CD4-positive, alpha-beta T cell treated with Interferon gamma for 1 hour (primary cell): ENCODE results near the gene CRTAC1.

Source experiments
- DNase-seq: peaks from one replicate; pipeline ENCODE4 v3.0.0-alpha.2; 2020

The CRTAC1 gene

DNA sequence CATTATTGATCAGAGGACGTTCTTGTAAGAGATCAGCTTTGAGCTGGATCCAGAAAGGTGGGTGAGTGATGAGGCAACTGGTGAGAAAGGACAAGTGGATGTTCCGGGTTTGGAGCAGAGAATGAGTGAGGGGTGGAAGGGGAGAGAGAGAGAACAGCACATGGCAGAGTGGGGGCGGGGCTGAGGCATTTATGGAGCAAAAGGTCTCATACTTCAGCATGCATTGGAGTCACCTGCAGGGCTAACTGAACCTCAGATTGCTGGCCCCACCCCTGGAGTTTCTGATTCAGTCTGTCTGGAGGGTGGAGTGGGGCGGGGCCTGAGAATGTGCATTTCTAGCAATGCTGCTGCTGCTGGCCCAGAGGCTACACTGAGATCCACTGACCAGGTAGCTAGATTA, 109.6 kb downstream of the CRTAC1 start:
- DNase-seq, result no peak

DNA sequence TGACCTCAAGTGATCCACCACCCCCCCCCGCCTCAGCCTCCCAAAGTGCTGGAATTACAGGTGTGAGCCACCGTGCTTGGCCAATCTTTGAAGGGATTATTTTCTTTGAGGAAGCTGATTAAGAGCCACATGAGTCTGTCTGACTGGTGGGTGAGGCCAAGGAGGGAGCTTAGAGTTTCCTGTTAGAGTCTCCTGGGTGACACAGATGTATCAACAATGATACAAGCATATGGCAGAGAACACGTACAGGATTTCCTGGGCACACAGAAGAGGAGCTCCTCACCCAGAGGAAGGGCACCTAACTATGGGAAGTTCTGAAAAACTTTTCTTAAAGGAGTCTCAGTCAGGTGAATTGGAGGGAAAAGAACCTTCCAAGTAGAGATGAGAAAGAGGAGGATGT, 111.4 kb downstream of the CRTAC1 start:
- DNase-seq, result no peak

DNA sequence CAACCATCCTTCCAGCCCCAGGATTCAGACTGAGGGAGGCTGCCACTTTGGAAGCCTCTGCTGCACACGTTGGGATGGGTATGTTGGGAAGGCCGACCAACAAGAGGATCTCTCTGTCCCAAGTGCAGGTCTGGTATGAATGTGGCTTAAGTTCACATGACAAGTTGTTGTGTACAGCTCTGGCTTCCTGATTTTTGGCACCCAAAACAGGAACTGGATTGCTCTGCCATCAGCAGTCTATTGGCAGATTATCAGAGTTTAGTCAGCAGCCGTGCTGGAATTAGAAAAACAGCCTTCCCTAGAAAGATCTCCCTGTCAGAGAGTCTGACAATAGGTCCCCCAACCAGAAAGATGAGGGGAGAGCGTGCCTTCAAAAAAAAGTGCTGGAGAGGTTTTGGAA, 113.8 kb downstream of the CRTAC1 start:
- no peak for DNase-seq

DNA sequence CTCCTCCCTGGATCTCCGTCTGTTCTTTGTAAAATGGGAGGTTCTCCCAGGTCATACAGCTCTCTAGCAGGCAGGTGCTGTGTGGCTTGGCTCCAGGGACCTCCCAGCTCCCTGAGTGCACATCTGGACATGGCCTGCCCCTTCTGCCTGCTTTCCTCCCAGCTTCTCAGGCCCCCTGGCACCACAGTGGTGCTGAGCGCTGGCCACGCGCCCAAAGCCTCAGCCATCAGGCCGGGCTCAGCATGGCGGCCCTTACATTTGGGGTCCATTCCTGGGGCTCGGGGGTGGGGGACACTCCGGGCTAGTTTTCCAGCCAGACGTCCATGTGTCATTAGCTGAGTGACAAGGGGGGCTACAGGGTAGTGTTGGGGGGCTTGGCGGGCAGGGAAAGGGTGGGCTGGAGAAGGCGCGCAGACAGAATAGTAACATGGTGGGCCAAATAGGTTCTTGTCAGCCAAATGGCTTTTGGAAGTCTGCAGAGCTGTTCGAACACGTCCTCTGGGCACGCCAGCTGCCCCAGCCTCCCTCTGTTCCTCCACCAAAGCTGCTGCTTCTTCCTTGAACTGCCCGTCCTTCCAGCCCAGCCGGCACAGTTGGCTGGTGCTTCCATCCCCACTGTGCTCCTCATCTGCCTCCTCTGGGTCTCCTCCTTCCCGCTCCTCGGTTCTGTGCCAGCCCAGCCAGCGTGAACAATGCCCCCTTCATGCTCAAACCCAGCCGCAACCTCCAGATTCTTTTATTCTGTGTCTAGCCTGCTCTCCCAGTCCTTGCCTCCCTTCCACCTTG, 114.9 kb downstream of the CRTAC1 start:
- no peak for DNase-seq

DNA sequence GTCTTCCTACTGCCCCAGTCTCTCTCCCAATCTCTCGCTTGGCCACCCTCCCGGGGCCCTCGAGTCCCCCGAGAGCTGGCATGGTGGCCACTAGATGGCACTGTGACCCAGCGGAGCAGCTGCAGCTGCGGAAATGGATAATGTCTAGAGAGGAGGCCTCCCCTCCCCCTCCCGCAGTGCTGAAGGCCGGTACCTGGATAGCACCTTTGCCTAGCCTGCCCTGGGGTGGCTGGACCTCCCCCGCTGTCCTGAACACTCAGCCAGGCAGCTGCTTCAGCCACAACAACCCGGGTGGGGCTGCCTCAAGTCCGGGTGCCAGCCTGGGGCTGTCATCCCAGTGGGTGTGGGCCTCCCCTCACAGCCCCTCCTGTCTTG, 115.6 kb downstream of the CRTAC1 start:
- DNase-seq, result peak; percentile 59

DNA sequence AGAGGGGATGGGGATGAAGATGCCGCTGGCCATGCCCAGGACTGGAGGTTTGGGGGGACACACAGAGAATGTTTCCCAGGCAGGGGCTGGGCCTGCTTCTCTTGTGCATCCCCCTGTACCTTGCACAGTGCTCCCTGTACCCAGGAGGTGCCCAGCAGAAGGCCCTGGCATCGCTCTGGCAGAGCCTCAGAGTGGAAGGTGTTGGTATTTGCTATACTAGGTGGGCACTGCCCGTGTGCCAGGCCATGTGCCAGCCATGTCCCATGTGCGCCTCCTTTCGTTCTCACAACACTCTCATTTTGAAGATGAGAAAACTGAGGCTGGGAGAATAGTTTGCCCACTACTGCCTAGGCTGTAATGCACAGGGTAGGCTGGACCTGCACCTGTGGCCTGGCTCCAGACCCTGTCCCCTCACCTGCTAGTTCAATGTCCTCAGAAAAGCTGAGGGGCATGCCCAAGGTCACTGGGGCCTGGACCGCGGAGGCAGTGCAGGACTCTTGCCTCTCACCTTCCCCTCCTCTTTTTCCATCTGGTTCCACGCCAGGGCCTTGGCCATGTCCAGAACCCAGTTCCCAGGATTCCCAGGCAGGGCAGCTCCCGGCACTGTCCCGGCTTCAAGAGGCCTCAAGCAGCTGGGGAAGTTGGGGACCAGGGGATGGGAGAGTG, 116.1 kb downstream of the CRTAC1 start:
- DNase-seq, result no peak

DNA sequence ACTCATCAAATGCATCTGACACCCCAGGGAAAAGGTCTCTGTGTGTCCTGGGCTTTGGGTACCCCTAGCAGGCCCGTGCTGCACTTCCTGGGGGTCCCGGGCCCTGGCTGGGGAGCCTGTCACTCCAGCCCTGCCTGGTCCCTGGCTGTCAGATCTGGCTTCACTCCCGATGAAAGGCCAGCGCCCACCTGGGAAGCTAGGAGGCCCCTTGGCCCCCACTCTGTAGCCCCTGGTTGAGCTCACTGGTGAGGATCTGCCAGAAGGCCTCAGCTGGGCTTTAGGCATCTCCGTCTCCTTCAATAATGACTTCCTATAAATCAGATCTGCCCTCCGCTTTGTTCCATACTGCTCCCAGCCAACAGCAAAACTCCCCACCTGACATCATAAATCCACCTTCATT, 116.8 kb downstream of the CRTAC1 start:
- no peak for DNase-seq

DNA sequence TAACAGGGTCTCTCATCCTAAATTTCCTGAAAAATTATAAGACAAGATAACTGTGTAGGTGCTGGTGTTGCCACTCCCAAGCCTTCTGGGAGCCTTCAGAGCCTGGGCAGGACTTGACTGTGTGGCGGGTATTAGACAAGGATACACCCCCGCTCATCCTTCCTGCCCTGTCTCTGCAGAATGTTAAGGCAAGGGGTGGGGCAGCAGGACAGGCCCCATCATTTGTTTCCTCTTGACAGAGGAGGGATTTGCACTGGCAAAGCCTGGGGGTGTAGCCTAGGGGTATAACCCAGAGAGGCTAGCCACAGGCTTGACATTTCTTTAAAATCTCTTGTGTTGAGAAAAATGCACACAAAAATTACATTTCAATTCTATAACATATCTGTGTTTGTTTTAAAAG, 117.2 kb downstream of the CRTAC1 start:
- no peak for DNase-seq

DNA sequence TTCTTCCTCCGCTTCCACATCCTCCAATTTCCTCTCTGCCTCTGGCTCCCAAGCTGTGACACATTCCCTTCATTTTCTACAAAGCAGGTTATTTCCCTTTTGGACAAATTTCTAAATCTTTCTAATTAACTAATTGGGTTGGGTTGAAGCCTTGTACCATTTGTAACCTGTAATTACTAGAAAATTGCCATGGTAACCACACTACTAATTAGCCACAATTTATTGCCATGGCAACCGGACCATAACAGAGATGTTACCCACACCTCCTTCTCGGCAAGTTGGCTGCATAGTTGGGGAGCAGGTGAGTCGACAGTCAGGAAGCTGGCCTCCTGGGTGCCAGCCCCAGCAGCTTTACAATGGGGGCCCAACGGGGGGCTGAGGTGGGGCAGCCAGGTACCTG, 119.2 kb downstream of the CRTAC1 start:
- no peak for DNase-seq

DNA sequence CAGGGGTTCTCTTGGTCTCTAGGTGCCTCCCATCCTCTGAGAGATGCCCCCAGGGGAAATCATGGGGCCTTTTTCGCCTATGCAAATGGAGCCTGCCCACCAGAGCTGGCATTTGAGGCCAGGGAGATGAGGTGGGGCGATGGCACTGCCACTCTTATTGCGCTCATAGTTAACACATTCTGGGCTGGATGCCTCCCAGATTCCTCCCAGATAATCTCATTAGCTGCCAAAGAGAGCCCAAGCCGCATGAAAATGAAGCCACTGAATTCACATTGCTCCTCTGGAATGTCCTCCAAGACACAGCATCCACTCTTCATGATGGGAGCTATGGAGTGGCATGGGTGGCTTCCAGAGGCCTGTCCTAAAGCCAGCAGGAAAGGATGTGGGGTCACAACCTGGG, 119.8 kb downstream of the CRTAC1 start:
- no peak for DNase-seq

DNA sequence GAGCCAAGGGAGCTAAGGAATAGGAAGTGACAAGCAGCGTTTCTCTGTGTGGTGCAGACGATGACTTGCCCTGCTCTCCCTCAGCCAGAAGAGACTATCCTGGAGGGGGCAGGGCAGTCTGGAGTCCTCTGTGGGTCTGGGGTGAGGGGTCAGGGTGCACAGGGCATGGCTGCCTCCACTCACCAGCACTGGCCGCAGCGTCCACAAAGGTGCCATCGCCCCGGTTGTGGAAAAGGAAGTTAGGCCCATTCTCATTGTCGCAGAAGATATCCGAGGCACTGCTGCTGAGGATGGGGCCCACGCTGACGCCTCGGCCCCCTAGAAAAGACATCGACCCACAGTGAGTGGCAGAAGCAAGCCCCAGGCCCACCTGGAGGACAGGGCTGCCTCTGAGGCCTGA, 122.6 kb downstream of the CRTAC1 start:
- DNase-seq, result no peak

DNA sequence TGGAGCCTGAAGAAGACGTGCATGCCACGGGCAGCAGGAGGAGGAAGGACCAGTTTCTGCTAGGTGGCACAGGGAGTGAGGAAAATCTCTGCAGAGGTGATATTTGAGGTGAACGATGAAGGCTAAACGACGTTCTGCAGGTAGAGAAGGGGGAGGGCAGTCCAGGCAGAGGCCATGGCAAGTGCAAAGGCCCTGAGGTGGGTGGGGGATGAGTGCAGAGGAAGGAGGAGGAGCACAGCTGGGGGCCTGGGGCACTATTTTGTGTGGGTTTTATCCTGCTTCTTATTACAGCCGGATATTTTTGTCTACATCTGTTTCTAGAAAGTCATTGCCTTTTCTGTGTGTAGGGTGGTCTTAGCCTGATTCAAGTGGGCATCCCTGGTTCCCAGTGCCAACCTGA, 123.2 kb downstream of the CRTAC1 start:
- no peak for DNase-seq

DNA sequence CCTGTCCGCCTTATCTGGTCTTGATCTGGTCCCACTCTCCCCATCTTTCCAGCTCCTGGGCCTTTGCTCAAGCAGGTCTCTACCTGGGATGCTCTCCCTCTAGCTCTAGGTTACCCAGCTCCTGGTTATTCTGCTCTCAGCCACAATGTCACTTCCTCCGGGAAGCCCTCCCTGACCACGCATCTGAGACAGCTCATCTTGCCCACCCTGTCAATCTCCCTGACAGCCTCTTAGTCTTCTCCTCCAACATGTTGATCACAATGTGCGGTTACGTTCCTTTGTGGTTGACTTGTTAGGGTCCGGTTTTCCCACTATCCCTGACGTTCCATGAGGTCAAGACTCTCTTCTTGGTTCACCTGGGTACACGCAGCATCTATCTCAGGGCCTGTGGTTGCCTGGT, 125.1 kb downstream of the CRTAC1 start:
- DNase-seq, result no peak

DNA sequence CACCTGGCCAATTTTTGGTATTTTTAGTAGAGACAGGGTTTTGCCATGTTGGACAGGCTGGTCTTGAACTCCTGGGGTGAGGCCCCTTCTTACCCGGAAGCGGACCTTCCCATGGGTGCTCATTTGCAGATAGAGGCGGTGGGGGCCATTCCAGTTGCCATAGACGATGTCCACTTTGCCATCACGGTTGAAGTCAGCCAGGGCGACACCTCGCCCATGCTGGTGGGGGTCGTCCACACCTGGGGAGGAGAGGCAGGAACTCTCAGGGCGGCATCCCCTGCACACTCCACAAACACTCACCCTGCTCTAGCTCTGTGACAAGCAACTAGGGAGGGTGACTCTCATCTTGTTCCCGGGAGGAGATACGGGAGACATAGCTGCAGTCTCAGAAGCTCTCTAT, 125.8 kb downstream of the CRTAC1 start:
- no peak for DNase-seq

DNA sequence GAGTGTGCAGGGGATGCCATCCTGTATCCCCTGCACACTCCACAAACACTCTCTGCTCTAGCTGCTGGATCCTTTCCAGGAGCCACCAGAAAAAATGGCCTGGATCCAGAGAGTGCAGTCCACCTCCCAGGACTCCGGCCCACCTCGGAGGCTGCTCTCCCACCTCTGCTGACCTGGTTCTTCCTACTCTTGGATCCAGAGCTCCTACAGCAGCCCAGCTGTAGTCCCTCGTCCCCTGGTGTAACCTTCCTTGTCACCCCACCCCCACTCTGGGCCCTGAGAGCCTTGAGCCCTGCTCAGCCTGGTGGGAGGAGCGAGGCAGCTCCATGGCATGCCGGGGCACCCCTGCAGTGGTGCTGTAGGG, 126.4 kb downstream of the CRTAC1 start:
- DNase-seq, result no peak

DNA sequence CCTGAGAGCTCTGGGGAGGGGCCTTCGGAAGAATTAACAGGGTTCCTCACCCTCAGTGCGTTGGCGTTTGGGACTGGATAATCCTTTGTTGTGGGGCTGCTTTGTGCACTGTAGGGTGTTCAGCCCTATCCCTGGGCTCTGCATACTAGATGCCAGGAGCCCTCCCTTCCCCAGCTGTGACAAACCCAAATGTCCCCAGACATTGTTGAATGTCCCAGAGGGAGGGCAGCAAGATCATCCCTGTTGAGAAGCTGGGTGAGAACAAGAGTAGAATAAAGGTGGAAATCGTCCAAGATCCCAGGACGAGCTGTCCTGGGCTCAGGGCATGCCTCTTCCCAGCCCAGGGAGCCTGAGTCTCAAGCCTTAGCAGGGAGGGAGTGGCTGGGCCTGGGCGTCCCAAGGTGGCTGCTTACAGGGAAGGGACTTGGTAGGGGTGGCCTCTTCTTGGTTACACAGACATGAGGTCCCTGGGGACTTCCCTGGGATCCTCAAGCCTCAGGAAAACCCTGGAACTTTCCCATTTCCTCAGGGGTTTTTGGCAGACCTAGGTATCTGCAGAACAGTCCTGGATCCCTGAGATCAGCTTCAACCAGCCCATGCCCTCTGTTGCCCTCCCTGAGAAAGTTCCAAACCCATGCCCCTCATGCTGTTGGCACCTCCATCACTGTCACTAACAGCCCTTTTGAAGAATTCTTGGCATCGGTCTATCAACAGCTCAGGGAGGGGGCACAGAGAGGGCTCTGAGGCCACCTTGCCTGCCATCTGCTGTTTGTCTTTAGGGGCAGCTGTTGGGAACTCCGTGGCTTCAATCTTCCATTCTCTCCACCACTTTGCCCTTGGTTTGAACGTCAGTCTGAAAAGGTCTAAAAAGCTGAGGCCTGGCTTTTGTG, 127.0 kb downstream of the CRTAC1 start:
- DNase-seq, result no peak

DNA sequence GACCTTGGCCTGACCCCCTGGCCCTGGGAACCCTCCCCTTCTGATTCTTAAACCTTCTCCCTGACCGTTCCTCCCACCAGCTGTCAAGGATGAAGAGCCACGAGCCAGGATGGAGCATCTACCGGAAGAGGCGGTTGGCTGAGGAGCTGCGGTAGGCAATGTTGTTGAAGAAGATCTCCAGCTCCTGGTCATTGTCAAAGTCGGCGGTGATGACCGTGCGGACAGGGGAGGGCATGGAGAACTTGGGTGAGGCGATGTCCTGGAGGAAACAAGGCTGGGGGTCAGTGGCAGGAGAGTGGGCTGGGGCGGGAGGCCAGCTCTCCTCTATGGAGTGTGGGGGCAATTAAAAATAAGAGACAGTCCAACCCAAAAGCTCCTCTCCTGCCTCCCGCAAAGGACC, 129.0 kb downstream of the CRTAC1 start:
- DNase-seq, result no peak

DNA sequence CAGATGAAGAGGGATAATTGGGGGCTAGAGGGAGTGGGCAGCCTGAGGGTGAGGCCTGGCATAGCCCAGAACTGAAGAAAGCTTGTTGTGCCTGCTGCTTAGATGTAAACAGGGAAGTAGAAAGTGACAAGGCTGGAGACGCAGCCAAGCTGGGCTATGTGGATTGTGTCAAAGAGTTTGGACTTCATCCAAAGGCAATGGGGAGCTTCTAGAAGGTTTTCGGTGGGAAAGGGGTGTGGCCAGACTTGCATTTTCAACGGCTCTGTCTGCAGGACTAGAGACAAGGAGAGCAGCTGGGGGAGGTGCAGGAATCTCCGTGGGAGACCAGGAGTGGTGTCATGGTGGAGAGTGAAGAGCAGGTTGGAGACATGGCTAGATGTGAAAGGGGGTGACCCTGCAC, 132.0 kb downstream of the CRTAC1 start:
- no peak for DNase-seq

DNA sequence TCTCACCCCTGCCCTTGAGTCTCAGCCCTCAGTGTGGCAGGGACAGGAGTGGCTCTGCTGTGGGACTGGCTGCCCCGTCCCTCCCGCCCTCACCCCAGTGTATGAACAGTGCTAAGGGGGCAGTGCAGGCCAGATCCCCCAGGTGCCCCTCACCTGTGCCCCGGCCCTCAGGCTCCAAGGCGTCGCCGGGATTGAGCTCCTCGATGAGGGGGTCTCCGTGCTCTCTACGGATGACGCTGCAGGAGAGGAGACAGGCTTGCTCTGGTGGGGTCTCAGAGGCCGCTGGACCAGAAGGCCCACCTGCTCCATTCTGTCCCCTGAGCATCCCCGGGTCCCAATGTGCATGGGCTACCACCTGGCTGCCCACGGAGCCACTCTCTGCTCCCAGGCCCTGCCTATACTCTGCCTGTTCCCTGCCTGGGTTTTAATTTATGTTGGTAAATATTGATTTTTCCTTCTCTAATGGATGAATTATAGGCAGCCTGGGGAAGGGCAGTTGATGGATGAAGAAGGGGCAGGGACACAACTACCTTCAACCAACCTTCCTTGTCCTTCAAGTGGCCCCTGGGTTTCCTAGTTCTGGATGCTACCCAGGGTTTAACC, 133.6 kb downstream of the CRTAC1 start:
- DNase-seq, result no peak

DNA sequence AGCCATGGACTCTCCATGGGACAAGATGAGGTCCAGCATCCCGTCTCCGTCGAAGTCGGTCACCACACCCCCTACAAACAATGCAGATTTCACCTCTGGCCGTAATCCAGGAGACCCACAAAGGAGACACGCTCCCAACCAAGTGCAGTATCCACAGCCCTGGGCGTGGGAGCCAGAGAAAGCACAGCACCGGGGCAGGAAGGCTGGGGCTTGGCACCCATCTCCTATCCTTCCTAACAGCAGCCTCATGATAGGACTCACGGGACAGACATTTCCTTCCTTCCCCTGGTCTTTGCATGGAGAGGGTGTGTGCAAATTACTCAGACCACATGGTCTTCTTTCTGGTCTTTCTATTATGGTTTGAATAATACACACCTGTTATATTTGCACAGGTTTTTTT, 134.5 kb downstream of the CRTAC1 start:
- DNase-seq, result no peak

DNA sequence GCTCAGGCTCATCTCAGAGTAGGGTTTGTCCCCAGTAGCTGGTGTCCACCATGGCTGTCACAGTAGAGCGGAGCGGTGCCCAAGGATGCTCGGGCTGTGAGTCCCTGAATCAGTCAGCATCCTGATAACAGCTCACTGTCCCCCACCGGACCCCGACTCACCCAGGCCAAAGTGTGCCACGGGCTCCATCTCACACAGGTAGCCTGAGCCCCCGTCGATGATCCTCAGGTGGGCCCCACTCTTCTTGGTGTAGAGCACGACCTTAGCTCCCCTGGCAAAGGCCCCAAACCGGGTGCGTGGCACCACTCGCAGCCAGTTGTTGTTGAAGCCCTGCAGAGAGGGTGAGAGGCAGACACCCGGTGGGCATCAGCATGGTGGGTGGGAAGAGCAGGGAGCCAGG, 135.3 kb downstream of the CRTAC1 start:
- no peak for DNase-seq

DNA sequence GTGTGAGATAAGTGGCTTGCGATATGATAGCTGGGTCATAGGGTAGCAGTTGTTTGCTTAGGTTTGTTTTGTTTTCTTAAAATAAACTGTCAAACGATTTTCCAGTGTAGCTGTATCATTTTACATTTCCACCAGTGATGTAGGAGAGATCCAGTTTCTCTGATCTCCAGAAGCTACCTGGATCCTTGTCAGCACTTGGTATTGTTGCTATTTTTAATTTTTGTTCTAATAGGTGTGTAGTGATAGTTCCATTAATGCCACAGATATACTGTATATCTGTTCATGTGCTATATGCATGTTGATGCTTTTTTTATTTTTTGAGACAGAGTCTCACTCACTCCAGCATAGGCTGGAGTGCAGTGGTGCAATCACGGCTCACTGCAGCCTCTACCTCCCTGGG, 136.3 kb downstream of the CRTAC1 start:
- no peak for DNase-seq

DNA sequence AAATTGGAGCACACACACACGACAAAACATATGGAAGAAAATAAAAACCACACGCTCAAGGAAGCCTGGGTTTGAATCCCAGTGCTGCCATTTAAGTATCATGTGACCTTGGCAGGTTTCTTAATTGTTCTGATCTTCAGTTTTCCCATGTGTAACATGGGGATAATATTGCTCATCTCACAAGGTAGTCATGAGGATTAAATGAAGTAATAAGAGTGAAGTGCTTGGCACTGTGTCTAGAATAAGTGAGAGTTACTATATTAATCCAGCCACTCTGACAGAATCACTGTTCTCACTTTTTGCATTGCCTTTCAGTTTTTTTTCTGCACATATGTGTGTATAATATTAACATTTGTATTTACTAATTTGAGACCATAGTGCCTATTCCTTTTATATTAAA, 137.5 kb downstream of the CRTAC1 start:
- no peak for DNase-seq

DNA sequence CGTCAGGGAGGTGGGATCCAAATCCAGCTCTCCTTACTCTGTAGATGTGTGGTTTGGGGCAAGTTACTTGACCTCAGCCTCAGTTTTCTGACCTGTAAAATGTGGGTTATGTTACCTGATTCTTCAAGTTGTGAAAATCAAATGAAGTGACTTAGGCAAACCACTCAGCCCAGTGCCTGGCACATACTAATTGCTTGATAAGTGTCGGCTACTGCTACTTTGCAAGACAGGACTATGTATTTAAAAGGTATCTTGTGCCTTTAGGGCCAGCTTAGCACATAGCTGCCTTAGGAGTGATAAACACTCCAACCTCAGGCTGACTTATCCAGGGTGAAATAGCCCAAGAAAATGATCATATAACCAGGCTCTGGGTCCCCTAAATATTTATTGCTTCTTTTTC, 137.9 kb downstream of the CRTAC1 start:
- DNase-seq, result no peak
